Measurements from ENCODE around the gene C5orf47. TPM values are rescaled to one million over a fixed set of nuclear protein-coding genes. Genes with fewer than 3 reads are reported as not detected.

Gene C5orf47
- total RNA-seq, 2 donors from 2014 or later = not detected

DNA sequence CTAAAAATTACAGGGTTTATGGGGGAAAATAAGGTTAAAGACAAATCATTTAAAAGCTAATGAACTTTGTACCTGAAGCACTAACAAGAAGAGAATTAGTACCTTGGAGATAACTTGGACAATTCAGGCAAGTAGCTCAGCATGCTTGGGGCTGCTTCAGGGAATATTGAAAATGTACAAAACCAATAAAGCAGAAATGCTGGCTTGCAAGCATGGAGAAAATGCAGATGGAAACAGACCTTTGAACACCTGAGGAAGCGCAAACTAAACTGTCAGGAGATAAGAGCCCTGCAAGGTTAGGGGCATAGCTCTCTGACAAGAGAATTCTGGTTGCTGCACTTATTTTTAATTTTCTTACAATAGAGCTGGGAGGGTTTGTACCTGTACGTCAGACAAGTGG lies 42.6 kb upstream of the C5orf47 start:
- no peak for DNase-seq
- TF ChIP-seq, protein P1, sequence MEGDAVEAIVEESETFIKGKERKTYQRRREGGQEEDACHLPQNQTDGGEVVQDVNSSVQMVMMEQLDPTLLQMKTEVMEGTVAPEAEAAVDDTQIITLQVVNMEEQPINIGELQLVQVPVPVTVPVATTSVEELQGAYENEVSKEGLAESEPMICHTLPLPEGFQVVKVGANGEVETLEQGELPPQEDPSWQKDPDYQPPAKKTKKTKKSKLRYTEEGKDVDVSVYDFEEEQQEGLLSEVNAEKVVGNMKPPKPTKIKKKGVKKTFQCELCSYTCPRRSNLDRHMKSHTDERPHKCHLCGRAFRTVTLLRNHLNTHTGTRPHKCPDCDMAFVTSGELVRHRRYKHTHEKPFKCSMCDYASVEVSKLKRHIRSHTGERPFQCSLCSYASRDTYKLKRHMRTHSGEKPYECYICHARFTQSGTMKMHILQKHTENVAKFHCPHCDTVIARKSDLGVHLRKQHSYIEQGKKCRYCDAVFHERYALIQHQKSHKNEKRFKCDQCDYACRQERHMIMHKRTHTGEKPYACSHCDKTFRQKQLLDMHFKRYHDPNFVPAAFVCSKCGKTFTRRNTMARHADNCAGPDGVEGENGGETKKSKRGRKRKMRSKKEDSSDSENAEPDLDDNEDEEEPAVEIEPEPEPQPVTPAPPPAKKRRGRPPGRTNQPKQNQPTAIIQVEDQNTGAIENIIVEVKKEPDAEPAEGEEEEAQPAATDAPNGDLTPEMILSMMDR (conservative IDR thresholded peaks at IDR 0.05) = no peak
- no peak overlapping the region for H3K27ac Mint-ChIP-seq
- peaks cover 40% of the 10 kb centered on the region for H3K4me1 Mint-ChIP-seq
- Histone ChIP-seq H3K36me3 (ENCODE audit: control insufficient read depth, insufficient read depth, low read length) (peaks cover 29% of the 10 kb centered on the region), H3K4me1 (ENCODE audit: control insufficient read depth, insufficient read depth, low read length) (peaks cover 2% of the 10 kb centered on the region), H3K9me3 (ENCODE audit: control insufficient read depth, low read length) (no peaks in the 10 kb centered on the region), H3K27me3 (ENCODE audit: control insufficient read depth, insufficient read depth, low read length, poor library complexity, severe bottlenecking) (no peaks in the 10 kb centered on the region), H3K9ac (ENCODE audit: extremely low read depth, low read length, poor library complexity, severe bottlenecking) (no peak overlapping the region), H3K27ac (ENCODE audit: low read depth, low read length) (no peak overlapping the region), H3K4me3 (ENCODE audit: low read length) (no peak overlapping the region)
- H3K9me3 Mint-ChIP-seq = no peaks in the 10 kb centered on the region
- H3K4me3 Mint-ChIP-seq = no peak overlapping the region
- peaks cover 24% of the 10 kb centered on the region for H3K36me3 Mint-ChIP-seq (ENCODE audit: low read depth)
- 90% methylated on average over 1 to 2 of the region's 2 CpGs for WGBS, 2 experiments (ENCODE audit: insufficient coverage in 1 of 2, insufficient read length in 1 of 2)
- no peaks in the 10 kb centered on the region for H3K27me3 Mint-ChIP-seq (ENCODE audit: insufficient read depth)

DNA sequence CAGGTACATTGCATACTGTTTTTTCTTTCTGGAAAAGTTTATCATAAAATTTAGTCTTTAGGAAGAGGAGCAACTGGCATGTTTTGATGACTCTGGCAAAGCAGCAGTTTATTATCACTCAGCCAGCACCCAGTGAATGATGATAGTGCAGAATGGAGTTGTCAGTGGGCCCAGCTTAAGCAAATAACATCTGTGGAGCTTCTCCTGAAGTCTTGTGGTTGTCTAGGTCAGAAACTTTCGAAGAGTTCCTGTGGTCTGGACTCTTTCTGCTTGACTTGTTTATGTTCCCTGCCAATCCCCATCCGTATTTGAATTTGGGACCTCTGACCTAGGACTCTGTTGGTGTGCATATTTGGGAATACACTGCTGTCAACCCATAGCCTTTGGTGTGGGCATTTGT lies 38.1 kb upstream of the C5orf47 start:
- Mint-ChIP-seq H3K9me3 (no peaks in the 10 kb centered on the region), H3K27me3 (ENCODE audit: insufficient read depth) (no peaks in the 10 kb centered on the region)
- no peak overlapping the region for H3K27ac ChIP-seq (ENCODE audit: low read depth, low read length)

DNA sequence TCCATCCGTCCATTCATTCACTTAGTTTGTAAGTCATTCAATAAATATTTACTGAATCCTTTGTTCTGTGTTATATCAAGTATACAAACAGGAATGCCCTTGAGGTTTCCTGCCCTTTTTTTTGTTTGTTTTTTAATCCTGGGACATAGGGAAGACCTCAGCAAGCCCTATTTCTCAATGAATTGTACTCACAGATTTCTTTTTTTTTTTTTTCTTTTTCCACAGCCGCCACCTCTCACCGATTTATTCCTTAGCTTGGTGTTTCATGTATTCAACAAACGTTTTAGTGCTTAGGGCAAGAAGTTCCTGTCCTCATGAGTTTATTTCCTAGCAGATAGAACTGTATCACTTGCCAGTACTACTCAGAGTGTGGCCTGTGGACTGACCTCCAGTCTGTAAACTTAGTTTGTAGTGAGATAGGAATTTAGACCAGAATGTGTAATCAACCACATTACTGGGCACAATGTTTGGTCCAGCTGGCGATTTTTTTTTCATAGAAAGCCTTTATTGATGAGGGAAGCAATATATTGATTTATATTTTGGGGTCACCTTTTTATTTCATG lies 35.4 kb upstream of the C5orf47 start:
- peaks cover 44% of the 10 kb centered on the region for H3K36me3 Mint-ChIP-seq (ENCODE audit: low read depth)
- Histone ChIP-seq H3K9me3 (ENCODE audit: control insufficient read depth, low read length) (no peaks in the 10 kb centered on the region), H3K27me3 (ENCODE audit: control insufficient read depth, insufficient read depth, low read length, poor library complexity, severe bottlenecking) (no peaks in the 10 kb centered on the region), H3K9ac (ENCODE audit: extremely low read depth, low read length, poor library complexity, severe bottlenecking) (no peak overlapping the region), H3K4me1 (ENCODE audit: control insufficient read depth, insufficient read depth, low read length) (no peaks in the 10 kb centered on the region), H3K4me3 (ENCODE audit: low read length) (no peak overlapping the region), H3K36me3 (ENCODE audit: control insufficient read depth, insufficient read depth, low read length) (peaks cover 54% of the 10 kb centered on the region), H3K27ac (ENCODE audit: low read depth, low read length) (no peak overlapping the region)
- H3K27me3 Mint-ChIP-seq (ENCODE audit: insufficient read depth) = no peaks in the 10 kb centered on the region
- no peak overlapping the region for H3K27ac Mint-ChIP-seq
- TF ChIP-seq, protein P1 (conservative IDR thresholded peaks at IDR 0.05) = no peak
- H3K4me1 Mint-ChIP-seq = peaks cover 4% of the 10 kb centered on the region
- DNase-seq = no peak
- no peaks in the 10 kb centered on the region for H3K9me3 Mint-ChIP-seq
- 89 to 91% methylated on average over 3 to 4 of the region's 5 CpGs for WGBS, 2 experiments (ENCODE audit: insufficient coverage in 1 of 2, insufficient read length in 1 of 2)
- no peak overlapping the region for H3K4me3 Mint-ChIP-seq

More for the DNA sequence above, 38.1 kb upstream of the C5orf47 start:
- H3K4me1 ChIP-seq (ENCODE audit: control insufficient read depth, insufficient read depth, low read length) = no peaks in the 10 kb centered on the region
- H3K4me1 Mint-ChIP-seq = peaks cover 14% of the 10 kb centered on the region
- H3K4me3 ChIP-seq (ENCODE audit: low read length) = no peak overlapping the region
- H3K9ac ChIP-seq (ENCODE audit: extremely low read depth, low read length, poor library complexity, severe bottlenecking) = no peak overlapping the region
- no peak overlapping the region for H3K4me3 Mint-ChIP-seq
- H3K36me3 ChIP-seq (ENCODE audit: control insufficient read depth, insufficient read depth, low read length) = peaks cover 63% of the 10 kb centered on the region
- DNase-seq = no peak
- H3K9me3 ChIP-seq (ENCODE audit: control insufficient read depth, low read length) = no peaks in the 10 kb centered on the region
- WGBS, 2 experiments (ENCODE audit: insufficient coverage in 1 of 2, insufficient read length in 1 of 2) = 93% methylated on average over 2 of the region's 2 CpGs
- TF ChIP-seq, protein P1 (conservative IDR thresholded peaks at IDR 0.05) = no peak
- no peaks in the 10 kb centered on the region for H3K27me3 ChIP-seq (ENCODE audit: control insufficient read depth, insufficient read depth, low read length, poor library complexity, severe bottlenecking)
- H3K27ac Mint-ChIP-seq = no peak overlapping the region
- H3K36me3 Mint-ChIP-seq (ENCODE audit: low read depth) = peaks cover 51% of the 10 kb centered on the region
